Measurements from ENCODE around the gene HOXC12.

DNA sequence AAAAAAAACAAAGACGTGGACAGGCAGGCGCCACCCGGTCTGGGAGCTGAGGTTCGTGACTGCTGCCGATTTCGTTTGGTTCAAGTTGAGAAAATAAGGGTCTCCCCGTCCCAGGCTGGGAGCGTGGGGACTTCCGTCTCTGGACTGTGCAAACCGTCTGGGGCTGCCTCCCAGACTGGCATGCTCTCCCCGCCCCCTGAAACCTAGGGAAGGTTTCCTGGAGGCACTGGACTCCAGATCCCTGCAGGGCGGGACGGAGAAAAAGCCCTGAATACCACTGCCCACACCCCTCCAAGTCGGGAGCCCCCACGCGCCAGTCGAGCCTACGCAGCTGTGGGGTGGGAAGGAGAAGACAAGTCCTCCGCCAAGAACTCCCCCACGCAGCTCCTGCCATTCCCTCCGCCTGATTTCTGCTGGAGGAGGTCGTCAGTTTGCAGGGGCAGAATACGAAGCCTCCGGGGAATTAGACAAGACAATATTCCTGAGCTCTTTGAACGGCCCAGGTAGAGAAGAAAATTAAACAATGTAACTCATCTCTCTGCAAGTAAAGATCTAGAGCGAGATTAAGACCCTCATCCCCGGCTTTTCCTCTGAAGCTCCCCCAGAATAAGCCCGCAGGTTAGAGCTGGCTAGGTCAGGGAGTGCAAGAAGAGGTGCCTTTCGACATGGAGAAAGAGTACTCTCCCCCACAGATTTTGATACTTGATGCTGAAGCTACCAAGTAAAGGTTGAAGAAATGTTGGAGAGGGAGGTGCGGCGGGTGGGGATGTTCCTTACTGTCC, 26.5 kb upstream of the HOXC12 start:
- TF ChIP-seq, protein P1, sequence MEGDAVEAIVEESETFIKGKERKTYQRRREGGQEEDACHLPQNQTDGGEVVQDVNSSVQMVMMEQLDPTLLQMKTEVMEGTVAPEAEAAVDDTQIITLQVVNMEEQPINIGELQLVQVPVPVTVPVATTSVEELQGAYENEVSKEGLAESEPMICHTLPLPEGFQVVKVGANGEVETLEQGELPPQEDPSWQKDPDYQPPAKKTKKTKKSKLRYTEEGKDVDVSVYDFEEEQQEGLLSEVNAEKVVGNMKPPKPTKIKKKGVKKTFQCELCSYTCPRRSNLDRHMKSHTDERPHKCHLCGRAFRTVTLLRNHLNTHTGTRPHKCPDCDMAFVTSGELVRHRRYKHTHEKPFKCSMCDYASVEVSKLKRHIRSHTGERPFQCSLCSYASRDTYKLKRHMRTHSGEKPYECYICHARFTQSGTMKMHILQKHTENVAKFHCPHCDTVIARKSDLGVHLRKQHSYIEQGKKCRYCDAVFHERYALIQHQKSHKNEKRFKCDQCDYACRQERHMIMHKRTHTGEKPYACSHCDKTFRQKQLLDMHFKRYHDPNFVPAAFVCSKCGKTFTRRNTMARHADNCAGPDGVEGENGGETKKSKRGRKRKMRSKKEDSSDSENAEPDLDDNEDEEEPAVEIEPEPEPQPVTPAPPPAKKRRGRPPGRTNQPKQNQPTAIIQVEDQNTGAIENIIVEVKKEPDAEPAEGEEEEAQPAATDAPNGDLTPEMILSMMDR (IDR thresholded peaks at IDR 0.05): no peak
- no peak for TF ChIP-seq POLR2A (IDR thresholded peaks at IDR 0.05)

Data from right lobe of liver (tissue), 4 donors.